ENCODE measurements around the gene MAPK8. TPM values are rescaled to one million over a fixed set of nuclear protein-coding genes. Genes with fewer than 3 reads are reported as not detected.

Gene MAPK8
- total RNA-seq, 1 experiment from 2014 or later: 67.5 TPM

- no peaks in the 10 kb centered on the region for H4K20me1 ChIP-seq (ENCODE audit: insufficient read depth)
- POLR2A ChIA-PET (ENCODE audit: unreplicated experiment): no interaction called here
- no peak for DNase-seq
- H3K4me1 ChIP-seq (replicated peaks; ENCODE audit: insufficient read depth): no peaks in the 10 kb centered on the region
- no peaks in the 10 kb centered on the region for H3K9me3 ChIP-seq (ENCODE audit: insufficient read depth, low read depth)
- CTCF ChIA-PET: interaction anchor here (1.1 kb wide), 1 partner anchor 65 kb away, joined by 3 read pairs; no protein-coding TSS in a partner anchor
- H3K27ac ChIP-seq: no peak overlapping the region
- no peaks in the 10 kb centered on the region for H3K36me3 ChIP-seq (ENCODE audit: low read depth)
- H3K4me2 ChIP-seq: no peak overlapping the region
- H3F3A ChIP-seq (ENCODE audit: insufficient read depth, low read depth): no peaks in the 10 kb centered on the region
- intact Hi-C loops (cut with micrococcal nuclease; ENCODE audit: unreplicated experiment): no loop called here
- H2AFZ ChIP-seq: no peak overlapping the region
- H3K9me2 ChIP-seq (ENCODE audit: insufficient read depth): no peaks in the 10 kb centered on the region
- TF ChIP-seq, protein P1, sequence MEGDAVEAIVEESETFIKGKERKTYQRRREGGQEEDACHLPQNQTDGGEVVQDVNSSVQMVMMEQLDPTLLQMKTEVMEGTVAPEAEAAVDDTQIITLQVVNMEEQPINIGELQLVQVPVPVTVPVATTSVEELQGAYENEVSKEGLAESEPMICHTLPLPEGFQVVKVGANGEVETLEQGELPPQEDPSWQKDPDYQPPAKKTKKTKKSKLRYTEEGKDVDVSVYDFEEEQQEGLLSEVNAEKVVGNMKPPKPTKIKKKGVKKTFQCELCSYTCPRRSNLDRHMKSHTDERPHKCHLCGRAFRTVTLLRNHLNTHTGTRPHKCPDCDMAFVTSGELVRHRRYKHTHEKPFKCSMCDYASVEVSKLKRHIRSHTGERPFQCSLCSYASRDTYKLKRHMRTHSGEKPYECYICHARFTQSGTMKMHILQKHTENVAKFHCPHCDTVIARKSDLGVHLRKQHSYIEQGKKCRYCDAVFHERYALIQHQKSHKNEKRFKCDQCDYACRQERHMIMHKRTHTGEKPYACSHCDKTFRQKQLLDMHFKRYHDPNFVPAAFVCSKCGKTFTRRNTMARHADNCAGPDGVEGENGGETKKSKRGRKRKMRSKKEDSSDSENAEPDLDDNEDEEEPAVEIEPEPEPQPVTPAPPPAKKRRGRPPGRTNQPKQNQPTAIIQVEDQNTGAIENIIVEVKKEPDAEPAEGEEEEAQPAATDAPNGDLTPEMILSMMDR (conservative IDR thresholded peaks at IDR 0.05): no peak
- no peak for TF ChIP-seq EZH2 (IDR thresholded peaks at IDR 0.05; ENCODE audit: low read depth)
- no peak overlapping the region for H3K4me3 ChIP-seq
- H3K27me3 ChIP-seq (ENCODE audit: insufficient read depth, low read depth): no peaks in the 10 kb centered on the region
- H3K79me2 ChIP-seq (ENCODE audit: low read depth): no peaks in the 10 kb centered on the region
- BruUV-seq (replicated peaks): no TSS peak
Measured at GRCh38 chr10:48431871-48432270, 125.4 kb downstream of the MAPK8 start.

DNA sequence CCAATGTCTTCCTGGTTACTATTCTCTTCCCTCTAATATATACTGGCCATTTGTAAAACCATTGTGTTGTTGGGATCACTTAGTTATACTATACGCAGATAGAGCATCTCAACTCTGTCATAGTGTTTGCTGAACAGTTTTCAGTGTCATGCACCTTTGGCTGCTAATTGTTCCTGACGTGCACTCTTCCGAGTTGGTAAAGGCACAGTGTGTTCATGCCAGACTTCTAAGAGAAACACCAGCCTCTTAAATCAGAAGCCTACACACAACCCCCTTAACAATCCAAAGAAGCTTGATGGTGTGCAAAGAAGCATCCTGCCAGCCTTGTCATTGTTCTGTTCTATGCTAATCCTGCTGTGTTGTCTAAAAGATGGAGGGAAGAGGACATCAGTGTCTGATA is 131.1 kb downstream of the MAPK8 start:
- H3K79me2 ChIP-seq (ENCODE audit: low read depth): no peaks in the 10 kb centered on the region
- ChIA-PET CTCF (no interaction called here), POLR2A (ENCODE audit: unreplicated experiment) (no interaction called here)

GRCh38 chr10:48439031-48439430 is 132.6 kb downstream of the MAPK8 start:
- Histone ChIP-seq H3K9me2 (ENCODE audit: insufficient read depth) (no peaks in the 10 kb centered on the region), H4K20me1 (ENCODE audit: insufficient read depth) (no peaks in the 10 kb centered on the region), H3K4me2 (no peak overlapping the region), H3K4me3 (no peak overlapping the region), H3K36me3 (ENCODE audit: low read depth) (no peaks in the 10 kb centered on the region), H3K4me1 (replicated peaks; ENCODE audit: insufficient read depth) (no peaks in the 10 kb centered on the region), H3F3A (ENCODE audit: insufficient read depth, low read depth) (no peaks in the 10 kb centered on the region), H3K9me3 (ENCODE audit: insufficient read depth, low read depth) (no peaks in the 10 kb centered on the region), H3K27ac (no peak overlapping the region), H3K27me3 (ENCODE audit: insufficient read depth, low read depth) (no peaks in the 10 kb centered on the region), H2AFZ (no peak overlapping the region), H3K79me2 (ENCODE audit: low read depth) (no peaks in the 10 kb centered on the region)
- intact Hi-C loops (cut with micrococcal nuclease; ENCODE audit: unreplicated experiment): no loop called here
- no TSS peak for BruUV-seq (replicated peaks)
- CTCF ChIA-PET: no interaction called here
- no peak for TF ChIP-seq EZH2 (IDR thresholded peaks at IDR 0.05; ENCODE audit: low read depth)
- TF ChIP-seq, protein P1 (conservative IDR thresholded peaks at IDR 0.05): no peak
- DNase-seq: no peak
- POLR2A ChIA-PET (ENCODE audit: unreplicated experiment): no interaction called here

More for the DNA sequence above, 131.1 kb downstream of the MAPK8 start:
- no peaks in the 10 kb centered on the region for H3K9me2 ChIP-seq (ENCODE audit: insufficient read depth)
- no peaks in the 10 kb centered on the region for H3K4me1 ChIP-seq (replicated peaks; ENCODE audit: insufficient read depth)
- H3K36me3 ChIP-seq (ENCODE audit: low read depth): no peaks in the 10 kb centered on the region
- no peaks in the 10 kb centered on the region for H3F3A ChIP-seq (ENCODE audit: insufficient read depth, low read depth)
- no peak for DNase-seq
- H3K4me3 ChIP-seq: no peak overlapping the region
- no peak overlapping the region for H2AFZ ChIP-seq
- BruUV-seq (replicated peaks): no TSS peak
- TF ChIP-seq EZH2 (IDR thresholded peaks at IDR 0.05; ENCODE audit: low read depth): no peak
- TF ChIP-seq, protein P1 (conservative IDR thresholded peaks at IDR 0.05): no peak
- no peak overlapping the region for H3K27ac ChIP-seq
- intact Hi-C loops (cut with micrococcal nuclease; ENCODE audit: unreplicated experiment): no loop called here
- H4K20me1 ChIP-seq (ENCODE audit: insufficient read depth): no peaks in the 10 kb centered on the region
- H3K27me3 ChIP-seq (ENCODE audit: insufficient read depth, low read depth): no peaks in the 10 kb centered on the region
- no peak overlapping the region for H3K4me2 ChIP-seq
- H3K9me3 ChIP-seq (ENCODE audit: insufficient read depth, low read depth): no peaks in the 10 kb centered on the region

Measured in PC-9 (cell line).